ENCODE results near the gene GATA1.

GATA1 gene

GRCh38 chrX:48786341-48786800 lies at the start of gene GATA1:
GATA1 (plus strand) TSS chrX:48786590; CDS start chrX:48791110, 4,520 bp downstream.
- Mint-ChIP-seq H3K27ac (no peak within 1 kb of the TSS), H3K9me3 (no peaks in the 10 kb centered on the region), H3K27me3 (peaks cover 46% of the 10 kb centered on the region), H3K4me1 (peaks cover 22% of the 10 kb centered on the region), H3K36me3 (no peaks in the 10 kb centered on the region), H3K4me3 (no peak within 1 kb of the TSS)
- no peak for DNase-seq
- CTCF ChIA-PET = no interaction called here

DNA sequence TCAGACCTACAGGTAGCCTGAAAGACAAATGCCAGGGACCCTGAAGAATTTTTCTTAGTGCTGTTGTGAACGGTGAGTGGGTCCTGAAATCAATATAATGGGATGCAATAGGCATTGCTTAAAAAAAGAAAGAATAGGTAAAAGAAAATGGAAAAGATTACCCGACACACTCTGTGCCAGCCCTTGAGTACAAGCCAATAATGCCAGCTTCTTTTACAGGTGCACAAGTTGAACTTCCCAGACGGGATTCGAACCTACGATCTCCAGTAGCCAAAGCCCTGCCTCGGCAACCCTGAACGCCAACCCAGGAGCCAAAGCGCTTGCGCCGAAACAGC lies 49.5 kb upstream of the GATA1 start:
- peaks cover 13% of the 10 kb centered on the region for H3K36me3 Mint-ChIP-seq
- CTCF ChIA-PET = interaction anchor here (0.6 to 1.0 kb wide), 2 partner anchors 10 to 24 kb away, joined by 3 to 6 read pairs; no protein-coding TSS in a partner anchor
- H3K27ac Mint-ChIP-seq = peak overlapping the region; percentile 98
- H3K4me1 Mint-ChIP-seq = peaks cover 26% of the 10 kb centered on the region
- H3K4me3 Mint-ChIP-seq = peak overlapping the region; percentile 96
- DNase-seq = no peak
- H3K27me3 Mint-ChIP-seq = no peaks in the 10 kb centered on the region
- no peaks in the 10 kb centered on the region for H3K9me3 Mint-ChIP-seq

GRCh38 chrX:48737213-48737938 lies 49.0 kb upstream of the GATA1 start:
- CTCF ChIA-PET = interaction anchor here (1.0 kb wide), 1 partner anchor 24 kb away, joined by 3 read pairs; no protein-coding TSS in a partner anchor
- H3K4me1 Mint-ChIP-seq = peaks cover 26% of the 10 kb centered on the region

DNA sequence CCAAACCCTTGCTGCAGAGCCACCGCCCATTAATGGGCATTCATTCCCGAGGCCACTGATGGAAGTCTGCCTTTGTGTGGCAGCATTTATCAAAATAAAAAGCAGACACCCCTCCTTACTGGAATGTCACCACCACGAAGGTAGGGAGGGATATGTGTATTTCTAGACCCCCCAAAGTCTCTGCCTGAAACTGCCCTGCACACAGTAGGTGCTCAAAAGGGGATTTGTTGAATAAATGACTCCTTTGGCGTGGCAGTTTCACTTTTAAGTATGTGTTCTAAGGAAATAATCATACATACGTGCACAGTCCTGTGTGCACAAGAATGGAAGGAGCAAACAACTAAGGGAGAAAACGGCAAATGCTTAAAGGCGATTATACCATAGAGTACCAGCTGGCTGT lies 48.5 kb upstream of the GATA1 start:
- no peak for DNase-seq
- Mint-ChIP-seq H3K4me3 (peak overlapping the region; percentile 96), H3K27me3 (no peaks in the 10 kb centered on the region), H3K36me3 (peaks cover 10% of the 10 kb centered on the region), H3K27ac (peak overlapping the region; percentile 98), H3K4me1 (peaks cover 26% of the 10 kb centered on the region), H3K9me3 (no peaks in the 10 kb centered on the region)
- CTCF ChIA-PET = no interaction called here

More at GRCh38 chrX:48737213-48737938, 49.0 kb upstream of the GATA1 start:
- Mint-ChIP-seq H3K27ac (peak overlapping the region; percentile 98), H3K4me3 (peak overlapping the region; percentile 96), H3K36me3 (peaks cover 10% of the 10 kb centered on the region), H3K27me3 (no peaks in the 10 kb centered on the region), H3K9me3 (no peaks in the 10 kb centered on the region)
- DNase-seq = peak; percentile 92

- Mint-ChIP-seq H3K4me1 (peaks cover 13% of the 10 kb centered on the region), H3K27me3 (peaks cover 6% of the 10 kb centered on the region), H3K9me3 (no peaks in the 10 kb centered on the region), H3K36me3 (peaks cover 2% of the 10 kb centered on the region), H3K4me3 (no peak overlapping the region), H3K27ac (no peak overlapping the region)
- DNase-seq = no peak
- CTCF ChIA-PET = no interaction called here
Measured at GRCh38 chrX:48741834-48742233, 44.6 kb upstream of the GATA1 start.

GRCh38 chrX:48745222-48745621 lies 41.2 kb upstream of the GATA1 start:
- peaks cover 12% of the 10 kb centered on the region for H3K27me3 Mint-ChIP-seq
- H3K4me1 Mint-ChIP-seq = peaks cover 3% of the 10 kb centered on the region
- H3K27ac Mint-ChIP-seq = no peak overlapping the region
- CTCF ChIA-PET = no interaction called here
- no peak for DNase-seq
- H3K9me3 Mint-ChIP-seq = no peaks in the 10 kb centered on the region
- H3K4me3 Mint-ChIP-seq = no peak overlapping the region
- no peaks in the 10 kb centered on the region for H3K36me3 Mint-ChIP-seq

DNA sequence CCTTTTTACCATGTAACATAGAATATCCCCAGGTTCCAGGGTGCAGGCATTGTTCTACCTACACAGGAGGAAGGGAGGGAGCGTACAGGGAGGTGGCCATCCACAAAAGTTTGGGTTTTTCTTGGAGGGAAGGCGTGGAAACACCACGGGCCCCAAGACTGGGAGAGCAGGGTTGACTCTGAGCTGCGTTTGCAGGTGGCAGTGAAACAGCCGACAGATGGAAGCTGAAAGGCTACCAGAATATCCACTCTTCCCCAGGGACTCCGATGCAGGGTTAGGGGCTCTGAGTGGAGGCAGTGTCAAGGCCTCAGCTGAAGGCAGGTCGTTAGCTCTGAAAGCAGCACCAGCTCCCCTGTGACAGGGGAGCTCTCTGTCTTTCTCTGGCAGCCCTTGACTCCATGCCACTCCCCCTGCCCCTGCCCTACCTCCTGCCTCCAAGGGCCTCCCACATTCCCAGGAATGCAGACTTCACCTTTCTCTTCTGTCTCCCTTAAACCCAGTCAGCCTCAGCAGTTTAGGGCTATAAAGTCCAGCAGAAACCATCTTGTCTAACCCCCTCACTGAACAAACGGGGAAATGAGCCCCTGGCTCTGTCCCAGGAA lies 38.9 kb upstream of the GATA1 start:
- H3K27me3 Mint-ChIP-seq = peaks cover 12% of the 10 kb centered on the region
- no peak for DNase-seq
- CTCF ChIA-PET = no interaction called here
- no peak overlapping the region for H3K4me3 Mint-ChIP-seq
- peaks cover 10% of the 10 kb centered on the region for H3K4me1 Mint-ChIP-seq
- H3K9me3 Mint-ChIP-seq = no peaks in the 10 kb centered on the region
- no peaks in the 10 kb centered on the region for H3K36me3 Mint-ChIP-seq
- no peak overlapping the region for H3K27ac Mint-ChIP-seq

DNA sequence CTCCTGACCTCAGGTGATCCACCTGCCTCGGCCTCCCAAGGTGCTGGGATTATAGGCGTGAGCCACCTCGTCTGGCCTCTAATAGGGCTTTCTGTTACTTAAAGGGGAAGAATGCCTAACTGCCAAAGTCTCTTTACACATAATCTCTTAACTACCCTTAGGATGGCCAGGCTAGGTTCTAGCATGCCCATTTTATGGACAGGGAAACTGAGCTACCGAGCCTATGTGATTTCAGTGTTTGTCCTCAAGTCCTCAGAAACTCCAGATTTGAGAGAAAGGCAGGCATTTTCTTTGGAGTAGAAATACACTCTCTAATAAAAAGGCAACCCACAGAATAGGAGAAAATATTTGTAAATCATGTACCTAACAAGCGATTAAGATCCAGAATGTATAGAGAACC lies 37.2 kb upstream of the GATA1 start:
- Mint-ChIP-seq H3K36me3 (no peaks in the 10 kb centered on the region), H3K9me3 (no peaks in the 10 kb centered on the region), H3K4me3 (no peak overlapping the region), H3K4me1 (peaks cover 13% of the 10 kb centered on the region), H3K27me3 (peaks cover 12% of the 10 kb centered on the region), H3K27ac (no peak overlapping the region)
- CTCF ChIA-PET = no interaction called here
- no peak for DNase-seq

GRCh38 chrX:48751343-48751742 lies 35.0 kb upstream of the GATA1 start:
- no peak overlapping the region for H3K4me3 Mint-ChIP-seq
- H3K4me1 Mint-ChIP-seq = peaks cover 13% of the 10 kb centered on the region
- peaks cover 7% of the 10 kb centered on the region for H3K27me3 Mint-ChIP-seq
- no peaks in the 10 kb centered on the region for H3K36me3 Mint-ChIP-seq
- DNase-seq = peak; percentile 24
- H3K27ac Mint-ChIP-seq = peak overlapping the region; percentile 85
- CTCF ChIA-PET = interaction anchor here (0.6 to 1.1 kb wide), 2 partner anchors 103 to 296 kb away, joined by 3 to 4 read pairs; no protein-coding TSS in a partner anchor
- no peaks in the 10 kb centered on the region for H3K9me3 Mint-ChIP-seq

DNA sequence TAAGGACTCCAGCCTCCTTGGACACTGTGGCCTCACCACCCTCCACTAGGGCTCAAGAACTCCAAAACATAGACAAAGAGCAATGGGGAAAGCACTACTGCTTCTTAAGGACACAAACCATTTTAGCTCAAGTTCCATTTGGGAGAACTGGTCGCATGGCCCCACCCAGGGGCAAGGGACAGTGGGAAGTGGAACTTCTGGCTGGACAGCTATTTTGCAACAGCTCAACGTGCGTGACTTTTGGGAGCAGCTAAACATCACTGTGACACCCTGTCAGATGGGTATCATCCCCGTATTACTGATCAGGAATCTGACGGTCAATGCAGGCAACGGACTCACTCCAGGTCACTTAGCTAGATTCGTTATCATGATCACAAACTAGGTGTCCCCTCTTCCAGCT lies 33.9 kb upstream of the GATA1 start:
- H3K27me3 Mint-ChIP-seq = peaks cover 3% of the 10 kb centered on the region
- no peak for DNase-seq
- no peak overlapping the region for H3K27ac Mint-ChIP-seq
- CTCF ChIA-PET = interaction anchor here (0.6 to 1.1 kb wide), 2 partner anchors 9 to 104 kb away, joined by 3 to 4 read pairs; no protein-coding TSS in a partner anchor
- peaks cover 13% of the 10 kb centered on the region for H3K4me1 Mint-ChIP-seq
- H3K36me3 Mint-ChIP-seq = no peaks in the 10 kb centered on the region
- H3K4me3 Mint-ChIP-seq = no peak overlapping the region
- H3K9me3 Mint-ChIP-seq = no peaks in the 10 kb centered on the region

- Mint-ChIP-seq H3K36me3 (no peaks in the 10 kb centered on the region), H3K4me1 (peaks cover 13% of the 10 kb centered on the region), H3K9me3 (no peaks in the 10 kb centered on the region), H3K27me3 (no peaks in the 10 kb centered on the region), H3K4me3 (no peak overlapping the region), H3K27ac (no peak overlapping the region)
- CTCF ChIA-PET = no interaction called here
- no peak for DNase-seq
Measured at GRCh38 chrX:48753708-48754228, 32.6 kb upstream of the GATA1 start.

- H3K4me3 Mint-ChIP-seq = no peak overlapping the region
- DNase-seq = no peak
- H3K36me3 Mint-ChIP-seq = no peaks in the 10 kb centered on the region
- no peak overlapping the region for H3K27ac Mint-ChIP-seq
- no peaks in the 10 kb centered on the region for H3K9me3 Mint-ChIP-seq
- CTCF ChIA-PET = no interaction called here
- H3K27me3 Mint-ChIP-seq = no peaks in the 10 kb centered on the region
- H3K4me1 Mint-ChIP-seq = peaks cover 13% of the 10 kb centered on the region
Measured at GRCh38 chrX:48754238-48754637, 32.2 kb upstream of the GATA1 start.

- Mint-ChIP-seq H3K9me3 (no peaks in the 10 kb centered on the region), H3K4me1 (peaks cover 9% of the 10 kb centered on the region), H3K36me3 (no peaks in the 10 kb centered on the region), H3K27ac (peak within 1 kb of the TSS; percentile 72), H3K27me3 (peaks cover 15% of the 10 kb centered on the region), H3K4me3 (peak within 1 kb of the TSS; percentile 31)
- peak; percentile 60 for DNase-seq
- CTCF ChIA-PET = interaction anchor here (1.2 kb wide), 1 partner anchor 278 kb away, joined by 3 read pairs; no protein-coding TSS in a partner anchor
Measured at GRCh38 chrX:48761674-48762471, 24.5 kb upstream of the GATA1 start, which contains the start of gene GLOD5. GLOD5 (plus strand) TSS chrX:48761747; CDS start chrX:48761791, 44 bp downstream.

DNA sequence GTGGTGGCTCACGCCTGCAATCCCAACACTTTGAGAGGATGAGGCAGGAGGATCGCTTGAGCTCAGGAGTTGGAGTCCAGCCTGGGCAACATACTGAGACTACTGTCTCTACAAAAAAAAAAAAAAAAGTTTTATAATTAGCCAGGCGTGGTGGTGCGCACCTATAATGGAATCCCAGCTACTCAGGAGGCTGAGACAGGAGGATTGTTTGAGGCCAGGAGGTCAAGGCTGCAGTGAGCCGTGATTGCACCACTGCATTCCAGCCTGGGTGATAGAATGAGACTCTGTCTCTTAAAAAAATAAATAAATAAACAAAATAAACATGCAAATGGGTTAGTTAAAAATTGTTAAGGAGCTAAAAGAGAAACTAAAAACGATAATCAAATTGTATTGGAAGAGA lies 17.2 kb upstream of the GATA1 start:
- Mint-ChIP-seq H3K9me3 (no peaks in the 10 kb centered on the region), H3K4me1 (no peaks in the 10 kb centered on the region), H3K27me3 (no peaks in the 10 kb centered on the region), H3K36me3 (no peaks in the 10 kb centered on the region), H3K4me3 (no peak overlapping the region), H3K27ac (no peak overlapping the region)
- CTCF ChIA-PET = no interaction called here
- DNase-seq = no peak
